Renal cortex interstitium (tissue), 11 donors: ENCODE measurements around the gene THSD7A. TPM values are rescaled to one million over a fixed set of nuclear protein-coding genes. Genes with fewer than 3 reads are reported as not detected.

ENCODE experiments used
- DNase-seq, 11 donors: peaks; one replicate each; pipeline ENCODE4 v3.0.0-alpha.2; 2013; ENCODE audit warnings: low read depth in 9 of 11, low spot score in 4 of 11; ENCODE audit errors: extremely low read depth in 1 of 11
- polyA plus RNA-seq, 3 donors: library from polyadenylated mRNA; unstranded; fragments of 120-200 nt; gene quantifications; one replicate each; pipeline ENCODE4 v1.2.1, GENCODE V29; 2013; ENCODE audit not compliant: insufficient read length in 3 of 3

The THSD7A gene
- polyA plus RNA-seq, 3 donors, result 58.2 to 63.1 (median 63.0) TPM

DNA sequence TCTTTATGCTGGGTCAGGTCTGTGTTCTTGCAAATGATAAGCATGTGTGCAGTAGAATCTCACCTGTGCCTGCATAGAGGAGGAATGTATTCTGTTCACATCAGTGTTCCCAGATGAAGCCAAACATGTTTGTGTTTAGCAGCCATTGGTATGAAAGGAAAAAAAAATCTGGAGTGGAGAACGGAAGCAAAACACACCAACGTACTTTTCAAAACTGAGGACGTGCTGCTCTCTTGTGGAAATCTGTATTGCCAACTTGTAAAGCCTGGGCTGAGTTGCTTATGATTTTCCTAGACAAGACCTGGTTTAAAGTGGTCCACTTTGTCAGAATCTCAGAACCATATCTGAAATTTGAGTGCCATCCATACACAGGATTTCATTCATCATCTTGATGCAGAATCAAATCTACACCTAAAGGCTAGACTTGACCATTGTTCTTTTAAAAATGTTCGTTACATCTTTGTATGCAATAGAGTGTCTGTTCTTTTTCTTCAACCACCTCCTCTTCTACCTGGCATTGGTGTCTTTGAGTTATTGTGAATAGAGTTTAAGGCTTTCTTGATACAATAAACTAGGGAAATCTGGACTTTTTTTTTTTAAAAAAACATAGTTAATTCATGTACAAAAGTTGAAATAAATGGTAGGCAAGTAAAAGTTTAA, 490.6 kb downstream of the THSD7A start:
- peak in 4 of 11 donors; percentile 29 to 38 (median 36) for DNase-seq

DNA sequence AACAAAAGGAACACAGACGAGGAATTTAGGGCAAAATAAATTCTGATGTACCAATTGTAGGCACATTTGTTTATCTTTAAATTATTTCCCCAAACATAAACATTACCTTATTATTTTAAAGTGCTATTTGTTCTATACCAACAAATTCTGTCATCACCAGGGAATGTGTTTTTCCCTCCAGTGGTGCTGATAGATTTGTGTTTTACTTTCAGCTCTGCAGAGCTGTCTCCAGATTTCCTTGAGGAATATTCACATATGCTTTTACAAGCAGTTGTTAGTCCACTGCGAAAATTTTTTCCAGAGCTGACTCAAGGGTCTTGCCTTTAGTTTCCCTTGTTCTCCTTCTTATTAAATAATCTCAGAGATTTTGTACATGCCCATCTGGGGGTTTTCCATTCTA, 495.6 kb downstream of the THSD7A start:
- no peak for DNase-seq

DNA sequence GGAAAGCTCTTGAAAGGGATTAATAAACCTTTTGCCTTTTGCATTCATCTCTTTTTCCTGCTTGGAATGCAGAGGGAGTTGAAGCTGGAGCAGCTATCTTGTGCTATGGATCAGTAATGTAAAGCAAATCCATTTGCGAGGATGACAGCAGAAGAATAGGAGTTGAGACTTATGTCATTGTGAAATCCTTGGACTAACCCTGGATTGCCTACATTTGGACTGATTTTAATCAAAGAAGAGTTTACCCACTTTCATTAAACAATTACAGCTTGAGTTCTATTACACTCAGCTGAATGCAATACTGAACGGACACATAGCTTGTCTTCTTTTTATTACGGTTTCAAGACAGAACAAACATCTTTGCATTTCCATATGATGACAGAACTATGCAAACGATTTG, 496.1 kb downstream of the THSD7A start:
- no peak for DNase-seq

DNA sequence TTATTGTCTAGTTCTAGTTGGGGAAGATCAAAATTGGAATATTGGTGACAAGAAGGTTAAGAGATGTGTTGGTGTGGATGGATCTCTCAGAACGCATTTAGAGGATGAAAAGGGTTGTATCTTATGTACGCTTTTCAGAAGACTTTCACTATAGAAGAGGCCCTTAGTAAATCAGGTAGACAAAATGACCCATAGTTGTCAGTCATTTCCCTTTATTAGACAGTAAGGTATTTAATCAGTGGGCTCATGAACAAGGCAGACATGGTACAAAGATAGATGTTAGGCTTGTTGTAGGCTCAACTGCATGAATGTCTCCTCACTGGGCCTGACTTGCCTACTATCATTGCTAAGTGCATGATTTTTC, 499.2 kb downstream of the THSD7A start:
- no peak for DNase-seq

DNA sequence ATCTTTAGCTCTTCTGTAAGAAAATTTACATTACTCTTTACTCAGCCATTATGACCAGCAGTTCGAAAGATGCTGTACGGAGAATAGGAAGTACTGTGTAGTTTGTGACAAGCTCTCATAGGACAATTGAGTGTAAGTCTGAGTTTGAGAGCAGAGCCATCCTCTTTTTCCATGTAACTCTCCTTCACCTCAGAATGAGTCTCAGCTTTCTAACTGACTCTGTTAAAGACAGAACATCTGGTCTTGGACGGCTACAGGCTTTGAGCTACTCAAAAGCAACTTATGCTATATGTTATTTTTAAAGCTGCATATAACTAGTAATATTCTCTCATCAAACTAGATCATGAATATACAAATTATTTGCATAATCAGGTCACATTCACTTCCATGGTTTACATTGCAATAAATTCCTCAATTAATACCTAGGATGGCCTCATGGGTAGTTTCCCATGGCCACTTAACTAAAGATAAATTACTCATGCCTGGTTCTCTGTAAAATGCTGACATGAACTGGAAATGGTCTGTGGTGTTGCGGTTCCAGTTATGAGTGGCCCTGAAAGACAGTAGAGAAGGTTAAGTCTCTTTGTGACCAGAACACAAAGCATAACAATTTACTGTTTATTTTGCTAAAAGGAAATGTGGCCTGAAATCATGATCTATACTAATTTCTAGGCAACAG, 499.7 kb downstream of the THSD7A start:
- DNase-seq, result no peak

DNA sequence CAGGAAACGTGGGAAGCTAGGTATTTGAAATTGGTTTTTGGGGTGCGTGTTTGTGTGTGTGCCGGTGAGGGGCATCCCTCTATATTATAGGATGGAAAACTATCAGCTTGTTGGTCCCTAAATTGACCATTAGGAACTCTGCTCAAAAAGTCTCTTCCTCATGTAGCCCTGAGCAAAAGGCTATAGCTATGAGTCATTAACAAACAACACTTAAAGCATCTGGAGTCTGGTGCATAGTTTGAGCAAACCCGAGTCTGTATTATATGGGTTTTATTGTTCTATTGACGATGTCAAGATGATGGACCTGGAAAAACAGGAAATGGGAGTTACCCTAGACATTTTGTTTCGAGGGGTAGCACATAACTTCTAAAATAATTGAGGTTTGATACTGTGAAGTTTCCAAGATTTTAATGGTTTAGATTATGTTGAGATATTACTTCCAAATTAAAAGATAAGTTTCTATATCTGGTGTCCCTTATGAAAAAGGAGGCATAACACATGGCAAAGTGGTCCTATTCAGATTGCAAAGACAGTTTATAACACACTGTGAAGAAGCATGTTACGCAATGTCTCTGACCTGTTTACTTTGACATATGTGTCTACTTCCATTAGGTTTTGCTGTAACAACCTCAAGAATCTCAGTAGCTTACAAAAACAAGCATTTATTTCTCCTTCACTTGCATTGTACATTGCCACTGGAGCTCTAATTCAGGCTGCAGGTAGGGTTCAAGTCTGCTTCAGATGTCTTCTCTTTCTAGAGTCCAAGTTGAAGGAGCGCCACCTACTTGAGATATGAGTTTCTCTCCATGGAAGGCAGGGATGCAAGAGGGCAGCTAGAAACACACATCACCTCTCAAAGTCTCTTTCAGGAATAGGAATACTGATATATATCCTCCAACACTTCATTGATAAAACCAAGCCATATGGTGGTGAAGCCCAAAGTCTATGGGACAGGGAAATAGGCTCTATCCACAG, 500.6 kb downstream of the THSD7A start:
- no peak for DNase-seq

DNA sequence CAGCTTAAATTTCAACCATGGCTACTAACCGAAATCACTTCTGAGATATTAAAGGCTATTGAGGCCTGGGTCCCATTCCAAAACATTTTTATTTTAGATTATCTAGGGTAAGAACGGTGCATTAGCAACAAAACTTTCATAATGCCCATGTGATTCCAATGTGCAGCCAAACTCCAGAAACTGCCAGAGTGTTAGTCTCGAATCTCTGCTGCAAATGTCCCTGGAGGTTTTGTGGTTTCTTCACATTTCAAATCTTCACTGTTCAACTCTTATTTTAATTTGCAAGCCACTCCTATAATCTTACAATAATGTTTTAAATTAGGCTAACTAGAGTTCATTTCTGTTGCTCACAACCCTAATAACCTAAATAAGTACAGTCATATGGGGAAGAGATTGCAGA, 501.3 kb downstream of the THSD7A start:
- no peak for DNase-seq

DNA sequence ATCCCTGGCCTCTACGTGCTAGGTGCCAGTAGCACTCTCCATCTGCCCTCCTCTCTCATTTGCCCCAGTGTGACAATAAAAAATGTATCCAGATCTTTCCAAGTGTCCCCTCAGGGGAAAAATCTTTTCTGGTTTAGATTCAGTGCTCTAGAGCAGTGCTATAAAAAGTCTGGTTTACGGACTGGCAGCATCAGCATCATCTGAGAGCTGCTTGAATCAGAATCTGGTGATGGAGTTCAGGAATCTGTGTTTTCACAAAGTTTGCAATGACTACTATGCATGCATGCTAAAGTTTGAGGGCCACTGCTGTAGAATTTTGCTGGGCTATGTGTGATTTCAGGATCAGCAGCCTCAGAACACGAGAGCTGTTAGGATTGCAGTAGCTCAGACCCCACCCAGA, 501.8 kb downstream of the THSD7A start:
- no peak for DNase-seq

DNA sequence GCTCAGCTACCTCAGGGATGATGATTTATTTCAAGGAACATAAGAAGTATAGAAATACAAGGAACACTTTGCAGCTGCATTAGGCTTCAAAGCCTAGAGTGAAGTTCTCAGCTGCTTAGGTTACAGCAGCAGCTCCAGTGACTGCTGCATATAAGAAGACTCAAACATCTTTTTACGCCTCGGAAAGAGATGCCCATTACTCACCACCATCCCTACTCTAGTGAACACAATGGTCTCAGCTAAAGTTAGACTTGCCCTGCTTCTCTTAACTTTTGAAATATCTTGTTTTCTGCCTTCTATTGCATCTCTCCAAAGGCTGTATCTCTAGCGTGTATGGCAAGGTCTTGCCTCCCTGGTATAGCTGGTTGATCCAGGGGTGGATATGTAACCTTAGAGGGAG, 502.4 kb downstream of the THSD7A start:
- DNase-seq, result no peak

DNA sequence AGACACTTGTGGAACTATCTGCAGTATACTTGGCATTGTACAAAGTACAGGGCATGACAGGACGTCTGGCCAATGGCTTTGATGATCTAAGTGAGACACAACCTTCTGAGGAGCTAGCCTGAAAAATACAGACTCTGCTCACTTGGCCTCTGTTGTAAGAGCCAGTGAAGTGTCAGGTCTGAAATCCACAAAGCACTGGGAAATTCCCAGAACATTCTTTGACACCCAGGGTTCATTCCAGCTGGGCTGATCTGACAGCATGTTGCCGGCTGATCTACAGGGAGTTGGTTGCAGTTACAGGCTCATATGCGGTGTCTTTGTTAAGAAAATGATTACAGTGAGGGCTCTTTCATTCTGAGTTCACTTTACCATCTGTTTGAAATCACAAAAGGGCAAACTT, 503.7 kb downstream of the THSD7A start:
- no peak for DNase-seq

DNA sequence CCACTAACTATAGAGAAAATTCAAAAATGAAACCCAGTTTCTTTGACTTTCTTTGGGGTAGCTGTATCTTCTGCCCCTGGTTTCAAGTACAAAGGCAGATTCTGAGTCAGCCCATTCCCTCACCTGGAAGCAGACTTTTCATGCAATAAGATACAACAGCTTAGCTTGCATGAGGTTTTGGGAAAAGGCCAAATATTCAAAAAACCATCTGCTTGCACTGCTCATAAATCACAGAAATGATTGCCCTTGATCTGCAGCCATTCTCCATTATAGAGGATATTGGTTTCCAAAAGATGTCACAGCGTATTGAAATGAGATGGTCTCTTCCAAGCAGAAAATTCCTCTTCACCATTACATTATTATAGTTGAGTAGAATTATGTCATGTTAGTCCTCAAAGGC, 504.4 kb downstream of the THSD7A start:
- DNase-seq, result no peak
